ENCODE measurements around the gene NECAB2.
"Not testable (repeated sequence)": the region's sequence is repeated elsewhere in the genome, so short reads cannot be mapped to it uniquely, and the experiment has no call there.

The NECAB2 gene

GRCh38 chr16:83946781-83947566 is 21.1 kb upstream of the NECAB2 start:
- no peak for DNase-seq
- intact Hi-C loops (cut with DNase I; ENCODE audit: low total_unique reads), result no loop called here
- H3K27ac ChIP-seq, result no peak overlapping the region

GRCh38 chr16:83947642-83948234 is 20.3 kb upstream of the NECAB2 start:
- DNase-seq, result no peak
- Histone ChIP-seq H3K27me3 (no peaks in the 10 kb centered on the region), H3K4me3 (no peak overlapping the region), H3K36me3 (peaks cover 0 to 10% (median 0%) of the 10 kb centered on the region in 3 donors), H3K4me1 (peaks cover 0 to 7% (median 5%) of the 10 kb centered on the region in 4 donors), H3K9me3 (no peaks in the 10 kb centered on the region), H3K27ac (no peak overlapping the region)
- intact Hi-C loops (cut with DNase I; ENCODE audit: low total_unique reads), result no loop called here
- no peak for TF ChIP-seq CTCF (IDR thresholded peaks at IDR 0.05)

More at GRCh38 chr16:83946781-83947566, 21.1 kb upstream of the NECAB2 start:
- H3K27me3 ChIP-seq, result no peaks in the 10 kb centered on the region
- H3K9me3 ChIP-seq, result no peaks in the 10 kb centered on the region
- no peak for TF ChIP-seq CTCF (IDR thresholded peaks at IDR 0.05)
- peaks cover 0 to 10% (median 0%) of the 10 kb centered on the region in 3 donors for H3K36me3 ChIP-seq
- H3K4me3 ChIP-seq, result no peak overlapping the region
- no peaks in the 10 kb centered on the region for H3K4me1 ChIP-seq

- H3K36me3 ChIP-seq, result peaks cover 0 to 10% (median 0%) of the 10 kb centered on the region in 3 donors
- no peak for TF ChIP-seq CTCF (IDR thresholded peaks at IDR 0.05)
- no peaks in the 10 kb centered on the region for H3K27me3 ChIP-seq
- no peaks in the 10 kb centered on the region for H3K9me3 ChIP-seq
- intact Hi-C loops (cut with DNase I; ENCODE audit: low total_unique reads), result no loop called here
- H3K4me1 ChIP-seq, result peaks cover 0 to 20% (median 12%) of the 10 kb centered on the region in 4 donors
- H3K4me3 ChIP-seq, result no peak overlapping the region
- H3K27ac ChIP-seq, result no peak overlapping the region
- DNase-seq, result no peak
Observed at GRCh38 chr16:83948914-83949723, 18.9 kb upstream of the NECAB2 start.

GRCh38 chr16:83949724-83950001 is 18.4 kb upstream of the NECAB2 start:
- Histone ChIP-seq H3K36me3 (peaks cover 0 to 10% (median 0%) of the 10 kb centered on the region in 3 donors), H3K9me3 (no peaks in the 10 kb centered on the region), H3K27ac (no peak overlapping the region), H3K4me3 (no peak overlapping the region), H3K4me1 (peaks cover 0 to 25% (median 17%) of the 10 kb centered on the region in 4 donors), H3K27me3 (no peaks in the 10 kb centered on the region)
- DNase-seq, result no peak
- intact Hi-C loops (cut with DNase I; ENCODE audit: low total_unique reads), result no loop called here
- TF ChIP-seq CTCF (IDR thresholded peaks at IDR 0.05), result no peak

- Histone ChIP-seq H3K4me1 (peaks cover 0 to 32% (median 25%) of the 10 kb centered on the region in 4 donors), H3K36me3 (peaks cover 0 to 10% (median 0%) of the 10 kb centered on the region in 3 donors)
- H3K27me3 ChIP-seq; H3K9me3 ChIP-seq; H3K4me3 ChIP-seq; H3K27ac ChIP-seq; DNase-seq; intact Hi-C loops (cut with DNase I; ENCODE audit: low total_unique reads): not testable (repeated sequence)
Observed at GRCh38 chr16:83950862-83951399, 17.1 kb upstream of the NECAB2 start.

Measured in tibial artery (tissue), 4 donors.